Activated CD8-positive, alpha-beta T cell treated with anti-CD3 and anti-CD28 coated beads for 36 hours (primary cell): Measurements from ENCODE around the gene B4GALT4. TPM values are rescaled to one million over a fixed set of nuclear protein-coding genes. Genes with fewer than 3 reads are reported as not detected.
"Not testable (repeated sequence)": the region's sequence is repeated elsewhere in the genome, so short reads cannot be mapped to it uniquely, and the experiment has no call there.

ENCODE experiments used
- ATAC-seq: fragments of 200-7000 bp; cut with Tn5 transposase; one replicate; pipeline ENCODE4 v1.10.0; 2021; ENCODE audit warnings: mild to moderate bottlenecking, moderate library complexity
- CTCF ChIA-PET: fragments of 350-600 bp; sonication (Branson Sonifier 250); formaldehyde crosslinking; loops from one replicate; lab custom pipeline; 2021; ENCODE audit warnings: antibody characterized with exemption; lab: Charles Lee
- POLR2A ChIA-PET: fragments of 350-600 bp; sonication (Branson Sonifier 250); formaldehyde crosslinking; loops from one replicate; lab custom pipeline; 2021; ENCODE audit warnings: antibody characterized with exemption; lab: Charles Lee
- DNase-seq: peaks from one replicate; pipeline ENCODE4 v3.0.0-alpha.2; 2020
- H3K27ac Mint-ChIP-seq: one replicate; pipeline ENCODE4 v1.8.0; 2021; ENCODE audit warnings: mild to moderate bottlenecking, mixed read lengths
- H3K27me3 Mint-ChIP-seq: one replicate; pipeline ENCODE4 v1.8.0; 2021; ENCODE audit warnings: mixed read lengths
- H3K36me3 Mint-ChIP-seq: one replicate; pipeline ENCODE4 v1.8.0; 2021; ENCODE audit warnings: low read depth, mixed read lengths
- H3K4me1 Mint-ChIP-seq: one replicate; pipeline ENCODE4 v1.8.0; 2021; ENCODE audit warnings: low read depth, mixed read lengths
- H3K4me3 Mint-ChIP-seq: one replicate; pipeline ENCODE4 v1.8.0; 2021; ENCODE audit warnings: mild to moderate bottlenecking, moderate library complexity, mixed read lengths
- H3K9me3 Mint-ChIP-seq: one replicate; pipeline ENCODE4 v1.8.0; 2021; ENCODE audit warnings: mixed read lengths
- CTCF ChIP-seq: fragments of 200-600 bp; IDR thresholded peaks from one replicate; pipeline ENCODE4 v1.8.0; 2022; ENCODE audit warnings: antibody characterized with exemption, mild to moderate bottlenecking
- intact Hi-C: fragments of 100-400 bp; cut with micrococcal nuclease; formaldehyde crosslinking; loops from one replicate; pipeline ENCODE4 v1.10.0; 2022
- total RNA-seq, 2 experiments: library from RNA; stranded (reverse); gene quantifications; one replicate each; pipeline ENCODE4 v1.2.3, GENCODE V29; 2021

Gene B4GALT4
- total RNA-seq, 2 experiments from 2014 or later = 13.3 to 15.2 TPM

- Mint-ChIP-seq H3K4me3 (no peak overlapping the region), H3K9me3 (no peaks in the 10 kb centered on the region), H3K27ac (no peak overlapping the region), H3K27me3 (peaks cover 15% of the 10 kb centered on the region), H3K4me1 (no peaks in the 10 kb centered on the region), H3K36me3 (no peaks in the 10 kb centered on the region)
- no peak for TF ChIP-seq CTCF
- no peak for DNase-seq
- intact Hi-C loops = no loop called here
- CTCF ChIA-PET = no interaction called here
- POLR2A ChIA-PET = no interaction called here
- no peak for ATAC-seq
Measured at GRCh38 chr3:119176778-119177177, 63.9 kb downstream of the B4GALT4 start.

DNA sequence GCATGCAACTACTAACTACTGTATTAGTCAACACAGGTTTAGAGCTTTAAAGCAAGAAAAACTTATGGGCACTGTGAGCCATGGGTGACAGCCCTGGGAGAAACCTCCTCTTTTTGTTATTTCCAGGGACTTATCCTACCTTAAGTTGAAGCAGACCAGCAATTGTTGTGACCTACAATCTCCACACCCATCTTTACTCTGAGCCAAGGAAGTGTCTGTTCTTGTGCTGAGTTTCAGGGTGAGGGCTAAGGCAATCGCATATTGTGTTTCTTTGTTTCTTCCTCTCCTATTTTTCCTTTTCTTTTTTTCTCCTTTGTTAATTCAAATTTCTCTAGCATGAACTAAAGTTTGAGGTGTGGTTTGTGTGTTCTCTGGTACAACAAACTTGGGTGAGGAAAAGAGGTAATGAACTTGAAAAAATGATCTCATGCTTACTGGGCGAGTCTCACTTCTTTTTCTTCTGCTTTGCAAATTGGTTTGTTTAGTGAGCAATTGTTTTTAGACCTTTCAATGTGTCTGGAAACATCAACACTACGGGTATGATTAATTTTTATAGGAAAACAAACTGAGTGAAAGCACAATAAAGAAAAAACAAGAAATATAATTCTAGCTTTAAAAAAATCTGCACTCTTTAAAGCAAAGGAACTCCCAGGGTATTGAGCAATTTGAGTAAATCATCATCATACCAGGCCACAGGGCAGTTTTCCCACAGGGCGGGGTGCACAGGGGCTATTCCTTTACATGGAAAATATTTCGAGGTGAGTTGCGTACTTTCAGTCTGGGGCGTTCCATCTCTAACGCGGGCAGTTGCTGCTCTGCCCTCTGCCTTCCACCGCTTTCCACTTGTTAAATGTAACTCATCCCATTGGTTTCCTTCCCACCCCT is 64.6 kb downstream of the B4GALT4 start:
- intact Hi-C loops = no loop called here
- ChIA-PET CTCF (no interaction called here), POLR2A (no interaction called here)
- no peak for TF ChIP-seq CTCF
- Mint-ChIP-seq H3K27ac (no peak overlapping the region), H3K36me3 (no peaks in the 10 kb centered on the region), H3K9me3 (no peaks in the 10 kb centered on the region), H3K4me1 (no peaks in the 10 kb centered on the region), H3K4me3 (no peak overlapping the region), H3K27me3 (peaks cover 15% of the 10 kb centered on the region)
- ATAC-seq (no peak), DNase-seq (no peak)

GRCh38 chr3:119173325-119173724 is 67.4 kb downstream of the B4GALT4 start, which contains the start of gene UPK1B:
Gene UPK1B (plus strand): TSS chr3:119173598. CDS start chr3:119186742, 13,144 bp downstream.
- no peak for DNase-seq
- ChIA-PET CTCF (no interaction called here), POLR2A (no interaction called here)
- no peak for TF ChIP-seq CTCF
- peaks cover 12% of the 10 kb centered on the region for H3K27me3 Mint-ChIP-seq
- no peaks in the 10 kb centered on the region for H3K4me1 Mint-ChIP-seq
- H3K9me3 Mint-ChIP-seq = no peaks in the 10 kb centered on the region
- no peaks in the 10 kb centered on the region for H3K36me3 Mint-ChIP-seq
- H3K4me3 Mint-ChIP-seq = no peak within 1 kb of the TSS
- intact Hi-C loops = no loop called here
- no peak for ATAC-seq
- H3K27ac Mint-ChIP-seq = no peak within 1 kb of the TSS

DNA sequence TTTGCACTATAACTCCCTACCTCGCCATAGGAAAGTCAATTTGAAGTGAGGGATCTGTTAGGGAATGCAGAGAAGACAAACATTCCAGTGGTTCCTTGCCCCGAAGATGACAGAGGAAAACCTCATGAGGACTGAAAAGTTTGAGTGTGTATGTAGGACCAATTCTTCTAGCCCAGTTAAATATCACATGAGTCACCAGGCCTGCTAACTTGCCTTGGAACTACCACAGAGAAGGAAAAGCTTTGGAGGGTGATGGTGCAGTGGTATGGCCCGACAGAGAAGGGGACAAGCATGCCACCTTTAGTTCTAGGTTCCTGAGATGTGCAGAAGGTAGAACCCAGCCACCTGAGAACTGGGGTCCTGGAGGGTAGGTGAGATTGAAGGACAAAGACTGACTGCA is 69.9 kb downstream of the B4GALT4 start:
- Mint-ChIP-seq H3K36me3 (no peaks in the 10 kb centered on the region), H3K27me3 (peaks cover 6% of the 10 kb centered on the region), H3K4me1 (no peaks in the 10 kb centered on the region), H3K4me3 (no peak overlapping the region), H3K9me3 (no peaks in the 10 kb centered on the region), H3K27ac (no peak overlapping the region)
- CTCF ChIA-PET = no interaction called here
- TF ChIP-seq CTCF = no peak
- POLR2A ChIA-PET = no interaction called here
- ATAC-seq (no peak), DNase-seq (no peak)
- intact Hi-C loops = no loop called here

DNA sequence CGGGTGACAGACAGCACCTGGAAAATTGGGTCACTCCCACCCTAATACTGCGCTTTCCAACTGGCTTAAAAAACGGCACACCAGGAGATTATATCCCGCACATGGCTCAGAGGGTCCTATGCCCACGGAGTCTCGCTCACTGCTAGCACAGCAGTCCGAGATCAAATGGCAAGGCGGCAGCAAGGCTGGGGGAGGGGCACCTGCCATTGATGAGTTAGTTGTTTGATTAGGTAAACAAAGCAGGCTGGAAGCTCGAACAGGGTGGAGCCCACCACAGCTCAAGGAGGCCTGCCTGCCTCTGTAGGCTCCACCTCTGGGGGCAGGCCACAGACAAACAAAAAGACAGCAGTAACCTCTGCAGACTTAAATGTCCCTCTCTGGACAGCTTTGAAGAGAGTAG is 75.9 kb downstream of the B4GALT4 start:
- H3K27ac Mint-ChIP-seq, DNase-seq, H3K4me3 Mint-ChIP-seq, intact Hi-C loops, ATAC-seq, H3K9me3 Mint-ChIP-seq, H3K4me1 Mint-ChIP-seq, POLR2A ChIA-PET, CTCF ChIA-PET, H3K36me3 Mint-ChIP-seq: not testable (repeated sequence)
- peaks cover 12% of the 10 kb centered on the region for H3K27me3 Mint-ChIP-seq

Other genes starting within 250 kb of the B4GALT4 start
- gene IGSF11, start 206.0 kb downstream of the B4GALT4 start, total RNA-seq = under 1 TPM in 1 of 2 experiments, not detected in 1; 0.07 TPM
- gene TEX55, start 94.7 kb downstream of the B4GALT4 start, total RNA-seq = not detected
- gene UPK1B, start 67.3 kb downstream of the B4GALT4 start, total RNA-seq = not detected
- gene ARHGAP31, start 53.5 kb upstream of the B4GALT4 start, total RNA-seq = 1 to 10 TPM; 6.6 to 8.0 TPM
- 10 to 100 TPM; 26.0 to 30.7 TPM for gene TMEM39A, start 222.7 kb upstream of the B4GALT4 start, total RNA-seq
- gene POGLUT1, start 228.1 kb upstream of the B4GALT4 start, total RNA-seq = 10 to 100 TPM; 16.0 to 16.8 TPM